Renal cortex interstitium (tissue), 11 donors: ENCODE data around the gene CTCF. TPM values are rescaled to one million over a fixed set of nuclear protein-coding genes. Genes with fewer than 3 reads are reported as not detected.
A peak's percentile ranks its signal among the peaks of the same experiment; 100 is the strongest.
"Not testable (repeated sequence)": the region's sequence is repeated elsewhere in the genome, so short reads cannot be mapped to it uniquely, and the experiment has no call there.

ENCODE experiments used
- DNase-seq, 11 donors: peaks; one replicate each; pipeline ENCODE4 v3.0.0-alpha.2; 2013; ENCODE audit warnings: low read depth in 9 of 11, low spot score in 4 of 11; ENCODE audit errors: extremely low read depth in 1 of 11
- polyA plus RNA-seq, 3 donors: library from polyadenylated mRNA; unstranded; fragments of 120-200 nt; gene quantifications; one replicate each; pipeline ENCODE4 v1.2.1, GENCODE V29; 2013; ENCODE audit not compliant: insufficient read length in 3 of 3

Gene CTCF
- polyA plus RNA-seq, 3 donors: 72.5 to 88.2 (median 81.4) TPM

DNA sequence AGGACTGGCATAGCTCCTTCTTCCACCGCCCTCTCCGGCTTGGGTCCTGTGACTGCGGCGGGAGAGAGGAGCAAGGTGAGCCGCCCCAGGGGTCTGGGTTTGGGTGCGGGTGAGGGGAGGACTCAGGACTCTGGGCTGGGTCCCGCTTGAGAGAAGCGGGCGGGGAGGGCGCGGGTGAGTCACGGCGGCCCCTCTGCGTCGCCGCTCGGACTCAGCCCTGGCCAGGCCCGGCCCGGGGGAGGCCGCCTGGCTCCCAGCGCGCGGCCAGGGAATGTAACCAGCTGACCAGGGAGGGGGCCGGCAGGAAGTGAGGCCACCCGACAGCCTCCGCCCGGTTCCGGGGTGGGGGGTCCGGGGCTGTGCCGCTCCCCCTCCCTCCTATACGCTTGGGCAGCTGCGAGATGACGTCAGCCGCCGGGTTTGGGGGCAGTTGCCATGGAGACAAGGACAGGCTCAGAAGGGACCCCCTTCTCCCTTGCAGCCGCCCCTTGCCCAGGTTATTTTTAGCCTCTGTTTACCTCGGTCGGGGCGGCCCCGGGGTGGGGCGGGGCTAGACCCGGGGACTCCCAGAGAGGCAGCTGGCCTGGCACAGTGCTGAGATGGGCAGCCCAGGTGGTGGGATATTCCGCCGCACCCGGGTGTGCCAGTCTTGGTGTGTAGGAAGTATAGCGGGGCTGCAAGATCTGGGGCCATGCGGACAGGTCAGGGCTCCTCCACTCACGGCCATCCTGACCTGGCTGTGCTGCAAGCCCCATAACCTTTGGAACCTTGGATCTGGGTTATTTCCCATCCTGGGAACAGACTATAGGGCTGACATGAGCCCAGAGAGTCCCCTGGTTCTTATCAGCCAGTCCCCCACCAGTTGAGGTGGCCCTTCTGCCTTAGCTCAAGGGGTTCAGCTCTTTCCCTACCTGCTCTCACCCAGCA is 32.0 kb upstream of the CTCF start:
- DNase-seq: peak in 3 of 11 donors; percentile 55 to 67 (median 62)

- DNase-seq: no peak
These were observed 31.1 kb upstream of the CTCF start for GRCh38 chr16:67531247-67531646.

- DNase-seq: no peak
These were observed 29.2 kb upstream of the CTCF start for GRCh38 chr16:67533024-67533560.

DNA sequence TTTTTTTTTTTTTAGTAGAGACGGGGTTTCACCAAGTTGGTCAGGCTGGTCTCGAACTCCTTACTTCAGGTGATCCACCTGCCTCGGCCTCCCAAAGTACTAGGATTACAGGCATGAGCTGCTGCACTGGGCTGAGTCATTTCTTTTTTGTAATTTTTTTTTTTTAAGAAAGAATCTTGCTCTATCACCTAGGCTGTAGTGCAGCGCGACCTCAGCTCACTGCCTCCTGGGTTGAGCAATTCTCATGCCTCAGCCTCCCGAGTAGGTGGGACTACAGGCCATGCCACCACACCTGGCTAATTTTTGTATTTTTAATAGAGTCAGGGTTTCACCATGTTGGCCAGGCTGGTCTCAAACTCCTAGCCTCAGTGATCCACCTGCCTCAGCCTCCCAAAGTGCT is 28.3 kb upstream of the CTCF start:
- not testable (repeated sequence) for DNase-seq

GRCh38 chr16:67534431-67534830 is 27.9 kb upstream of the CTCF start:
- DNase-seq: no peak

DNA sequence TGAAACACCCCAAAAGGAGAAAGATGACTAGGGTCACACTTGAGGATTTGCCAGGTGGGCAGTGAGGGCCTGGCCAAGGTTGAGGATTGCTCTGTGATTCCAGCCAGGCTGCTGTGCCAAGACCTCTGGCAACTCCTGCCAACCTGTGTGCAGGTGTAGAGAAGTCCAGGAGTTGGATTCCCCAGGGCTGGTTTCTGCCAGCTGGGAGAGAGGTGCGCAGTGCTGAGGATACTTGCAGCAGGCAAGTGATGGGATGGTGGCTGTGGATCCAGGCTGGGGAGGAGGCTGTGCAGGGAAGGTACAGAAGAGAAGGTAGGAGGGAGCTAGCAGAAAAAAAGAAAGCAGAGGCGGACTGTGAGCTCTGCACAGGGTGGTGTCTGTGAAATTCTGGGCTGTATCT is 27.1 kb upstream of the CTCF start:
- no peak for DNase-seq

GRCh38 chr16:67537270-67537635 is 25.1 kb upstream of the CTCF start:
- DNase-seq: no peak

- DNase-seq: no peak
These were observed 24.4 kb upstream of the CTCF start for GRCh38 chr16:67537636-67538591.

GRCh38 chr16:67538666-67539101 is 23.6 kb upstream of the CTCF start:
- DNase-seq: no peak

DNA sequence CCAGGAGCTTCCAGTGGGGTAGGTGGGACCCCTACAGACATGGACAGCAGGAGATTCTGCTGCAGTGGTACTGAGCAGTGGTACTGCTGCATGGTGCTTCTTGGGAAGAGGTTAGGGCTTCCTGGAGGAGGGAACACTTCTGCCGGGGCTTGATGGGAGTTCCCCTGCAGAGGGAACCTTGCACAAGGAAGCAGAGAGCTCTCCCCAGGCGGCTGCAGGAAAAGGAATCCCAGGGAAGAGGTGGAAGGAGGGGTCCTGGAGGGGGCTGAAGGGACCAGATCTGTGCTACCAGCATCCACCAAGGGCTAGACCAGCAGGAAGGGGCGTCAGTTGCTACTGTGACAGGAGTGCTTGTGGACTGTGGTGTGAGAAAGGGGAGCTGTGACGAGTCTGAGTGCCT is 23.1 kb upstream of the CTCF start:
- DNase-seq: no peak

- DNase-seq: no peak
These were observed 22.4 kb upstream of the CTCF start for GRCh38 chr16:67539691-67540635.

DNA sequence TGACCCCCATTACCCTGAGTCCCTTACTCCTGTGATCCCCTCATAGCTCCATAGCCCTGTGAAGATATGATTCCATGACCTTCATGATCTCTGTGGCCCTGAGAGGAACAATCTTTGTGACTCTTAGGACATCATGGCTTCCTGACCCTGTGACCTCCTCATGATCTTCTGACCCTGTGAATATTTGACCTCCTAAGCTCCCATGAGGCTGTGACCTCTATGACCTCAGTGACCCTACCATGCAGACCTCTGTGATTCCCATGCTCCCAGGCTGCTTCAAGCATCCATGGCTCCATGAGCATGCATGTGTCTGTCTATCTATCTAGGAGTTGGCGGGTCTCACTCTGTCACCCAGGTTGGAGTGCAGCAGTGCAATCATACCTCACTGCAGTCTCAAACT is 21.6 kb upstream of the CTCF start:
- DNase-seq: no peak

DNA sequence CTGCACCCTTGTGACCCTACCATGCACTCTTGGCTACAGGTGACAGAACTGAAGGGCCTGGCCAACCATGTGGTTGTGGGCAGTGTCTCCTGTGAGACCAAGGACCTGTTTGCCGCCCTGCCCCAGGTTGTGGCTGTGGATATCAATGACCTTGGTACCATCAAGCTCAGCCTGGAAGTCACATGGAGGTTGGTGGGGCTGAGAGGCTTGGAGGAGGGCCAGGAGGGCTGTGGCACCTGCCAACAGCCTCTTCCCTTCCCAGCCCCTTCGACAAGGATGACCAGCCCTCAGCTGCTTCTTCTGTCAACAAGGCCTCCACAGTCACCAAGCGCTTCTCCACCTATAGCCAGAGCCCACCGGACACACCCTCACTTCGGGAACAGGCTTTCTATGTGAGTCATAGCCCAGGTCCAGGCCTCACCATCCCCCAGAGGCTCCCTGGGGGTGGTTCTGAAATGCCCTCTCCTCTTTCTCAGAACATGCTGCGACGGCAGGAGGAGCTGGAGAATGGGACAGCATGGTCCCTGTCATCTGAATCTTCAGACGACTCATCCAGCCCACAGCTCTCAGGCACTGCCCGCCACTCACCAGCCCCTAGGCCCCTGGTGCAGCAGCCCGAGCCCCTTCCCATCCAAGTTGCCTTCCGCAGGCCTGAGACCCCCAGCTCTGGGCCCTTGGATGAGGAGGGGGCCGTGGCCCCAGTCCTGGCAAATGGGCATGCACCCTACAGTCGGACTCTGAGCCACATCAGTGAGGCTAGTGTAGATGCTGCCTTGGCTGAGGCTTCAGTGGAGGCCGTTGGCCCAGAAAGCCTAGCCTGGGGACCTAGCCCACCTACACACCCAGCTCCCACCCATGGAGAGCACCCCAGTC is 20.7 kb upstream of the CTCF start:
- no peak for DNase-seq

DNA sequence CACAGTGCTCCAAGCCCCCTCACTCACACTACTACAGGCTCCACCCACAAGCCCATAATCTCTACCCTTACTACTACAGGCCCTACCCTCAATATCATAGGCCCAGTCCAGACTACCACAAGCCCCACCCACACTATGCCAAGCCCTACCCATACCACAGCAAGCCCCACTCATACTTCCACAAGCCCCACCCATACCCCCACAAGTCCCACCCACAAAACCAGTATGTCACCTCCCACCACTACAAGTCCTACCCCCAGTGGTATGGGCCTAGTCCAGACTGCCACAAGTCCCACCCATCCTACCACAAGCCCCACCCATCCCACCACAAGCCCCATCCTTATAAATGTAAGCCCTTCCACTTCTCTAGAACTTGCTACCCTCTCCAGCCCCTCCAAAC is 19.9 kb upstream of the CTCF start:
- DNase-seq: no peak

GRCh38 chr16:67543036-67543435 is 19.3 kb upstream of the CTCF start:
- DNase-seq: no peak

DNA sequence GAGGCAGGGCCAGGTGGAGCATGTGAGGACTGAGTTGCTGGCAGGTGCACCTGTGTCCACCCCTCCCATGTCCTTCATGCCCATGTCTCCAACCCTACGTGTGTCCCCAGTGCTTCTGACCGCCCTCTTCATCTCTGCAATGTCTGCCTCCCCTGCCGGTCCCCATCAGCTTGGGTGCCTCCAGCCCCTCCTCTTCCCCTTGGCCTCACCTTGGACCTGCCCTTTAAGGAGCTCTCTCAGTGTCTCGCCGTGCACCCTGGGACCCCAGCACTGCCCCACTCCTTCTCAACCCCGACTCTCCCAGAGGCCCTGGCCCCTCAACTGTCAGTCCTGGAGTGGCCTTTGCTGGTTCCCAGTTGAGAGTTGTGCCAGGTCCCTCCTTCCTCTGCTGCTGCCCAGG is 18.7 kb upstream of the CTCF start:
- no peak for DNase-seq

DNA sequence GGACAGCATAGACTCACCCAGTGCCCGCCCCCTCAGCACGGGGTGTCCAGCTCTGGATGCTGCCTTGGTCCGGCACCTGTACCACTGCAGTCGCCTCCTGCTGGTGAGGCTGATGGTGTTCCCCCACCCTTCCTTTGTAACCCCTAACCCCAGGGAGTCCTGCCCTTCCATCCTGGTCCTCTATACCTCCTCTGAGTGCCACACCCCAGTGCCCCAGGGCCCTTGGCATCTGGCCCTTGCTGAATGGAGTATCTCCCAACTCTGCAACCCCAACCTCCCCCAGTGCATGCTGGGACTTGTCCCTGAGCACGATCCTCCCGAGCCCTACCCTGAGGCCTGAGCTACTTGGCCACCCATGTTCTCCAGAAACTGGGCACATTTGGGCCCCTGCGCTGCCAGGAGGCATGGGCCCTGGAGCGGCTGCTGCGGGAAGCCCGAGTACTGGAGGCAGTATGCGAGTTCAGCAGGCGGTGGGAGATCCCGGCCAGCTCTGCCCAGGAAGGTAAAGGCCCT is 17.9 kb upstream of the CTCF start:
- DNase-seq: no peak
